ENCODE measurements around the gene SLC16A8.

The SLC16A8 gene

GRCh38 chr22:38074181-38075104 is 9.5 kb downstream of the SLC16A8 start:
- H3K4me1 ChIP-seq (ENCODE audit: insufficient read depth, low read length): no peaks in the 10 kb centered on the region
- no peak overlapping the region for H2AFZ ChIP-seq (ENCODE audit: low read depth, low read length)
- no peak overlapping the region for H3K4me2 ChIP-seq (ENCODE audit: insufficient read depth, low read length)
- H3K9ac ChIP-seq (ENCODE audit: low read depth, low read length): no peak overlapping the region
- no peak overlapping the region for H3K27ac ChIP-seq (ENCODE audit: low read length)
- H4K20me1 ChIP-seq (ENCODE audit: insufficient read depth, low read length): no peaks in the 10 kb centered on the region
- H3K27me3 ChIP-seq (ENCODE audit: insufficient read depth, low read length, poor library complexity): no peaks in the 10 kb centered on the region
- H3K9me3 ChIP-seq (ENCODE audit: insufficient read depth, low read length, severe bottlenecking): no peaks in the 10 kb centered on the region
- no peak overlapping the region for H3K4me3 ChIP-seq (ENCODE audit: low read depth in 1 of 2, low read length in 2 of 2)
- H3K36me3 ChIP-seq (ENCODE audit: insufficient read depth, low read length): no peaks in the 10 kb centered on the region
- no peak for ATAC-seq (ENCODE audit: insufficient read depth, low read depth)
- DNase-seq: no peak
- TF ChIP-seq CTCF (IDR thresholded peaks at IDR 0.05; ENCODE audit: borderline replicate concordance, extremely low read depth, low read length, poor library complexity, severe bottlenecking) (no peak), EZH2 (IDR thresholded peaks at IDR 0.05; ENCODE audit: borderline replicate concordance, low read depth, low read length, severe bottlenecking) (no peak)
- no peaks in the 10 kb centered on the region for H3K79me2 ChIP-seq (ENCODE audit: insufficient read depth, low read length)

GRCh38 chr22:38073150-38074130 is 10.5 kb downstream of the SLC16A8 start:
- no peaks in the 10 kb centered on the region for H3K9me3 ChIP-seq (ENCODE audit: insufficient read depth, low read length, severe bottlenecking)
- ATAC-seq (ENCODE audit: insufficient read depth, low read depth): no peak
- no peaks in the 10 kb centered on the region for H3K4me1 ChIP-seq (ENCODE audit: insufficient read depth, low read length)
- H3K27me3 ChIP-seq (ENCODE audit: insufficient read depth, low read length, poor library complexity): no peaks in the 10 kb centered on the region
- no peak overlapping the region for H3K4me3 ChIP-seq (ENCODE audit: low read depth in 1 of 2, low read length in 2 of 2)
- H3K4me2 ChIP-seq (ENCODE audit: insufficient read depth, low read length): no peak overlapping the region
- DNase-seq: no peak
- no peak overlapping the region for H3K27ac ChIP-seq (ENCODE audit: low read length)
- H2AFZ ChIP-seq (ENCODE audit: low read depth, low read length): no peak overlapping the region
- no peaks in the 10 kb centered on the region for H3K79me2 ChIP-seq (ENCODE audit: insufficient read depth, low read length)
- TF ChIP-seq EZH2 (IDR thresholded peaks at IDR 0.05; ENCODE audit: borderline replicate concordance, low read depth, low read length, severe bottlenecking): no peak
- TF ChIP-seq CTCF (IDR thresholded peaks at IDR 0.05; ENCODE audit: borderline replicate concordance, extremely low read depth, low read length, poor library complexity, severe bottlenecking): no peak
- no peak overlapping the region for H3K9ac ChIP-seq (ENCODE audit: low read depth, low read length)
- H3K36me3 ChIP-seq (ENCODE audit: insufficient read depth, low read length): no peaks in the 10 kb centered on the region
- no peaks in the 10 kb centered on the region for H4K20me1 ChIP-seq (ENCODE audit: insufficient read depth, low read length)

- Histone ChIP-seq H3K27me3 (ENCODE audit: insufficient read depth, low read length, poor library complexity) (no peaks in the 10 kb centered on the region), H3K9ac (ENCODE audit: low read depth, low read length) (no peak overlapping the region), H3K36me3 (ENCODE audit: insufficient read depth, low read length) (no peaks in the 10 kb centered on the region), H4K20me1 (ENCODE audit: insufficient read depth, low read length) (no peaks in the 10 kb centered on the region), H3K4me2 (ENCODE audit: insufficient read depth, low read length) (no peak overlapping the region), H3K27ac (ENCODE audit: low read length) (no peak overlapping the region), H2AFZ (ENCODE audit: low read depth, low read length) (no peak overlapping the region), H3K9me3 (ENCODE audit: insufficient read depth, low read length, severe bottlenecking) (no peaks in the 10 kb centered on the region), H3K4me1 (ENCODE audit: insufficient read depth, low read length) (no peaks in the 10 kb centered on the region), H3K79me2 (ENCODE audit: insufficient read depth, low read length) (no peaks in the 10 kb centered on the region), H3K4me3 (ENCODE audit: low read depth in 1 of 2, low read length in 2 of 2) (no peak overlapping the region)
- DNase-seq: no peak
- no peak for ATAC-seq (ENCODE audit: insufficient read depth, low read depth)
- TF ChIP-seq EZH2 (IDR thresholded peaks at IDR 0.05; ENCODE audit: borderline replicate concordance, low read depth, low read length, severe bottlenecking) (no peak), CTCF (IDR thresholded peaks at IDR 0.05; ENCODE audit: borderline replicate concordance, extremely low read depth, low read length, poor library complexity, severe bottlenecking) (no peak)
Observed at GRCh38 chr22:38072322-38073149, 11.4 kb downstream of the SLC16A8 start.

Data from DND-41 (cell line).